Right renal cortex interstitium (tissue), 3 donors: Measurements from ENCODE around the gene MGAT5B. TPM values are rescaled to one million over a fixed set of nuclear protein-coding genes. Genes with fewer than 3 reads are reported as not detected.

Source experiments
- DNase-seq, 3 donors: peaks; one replicate each; pipeline ENCODE4 v3.0.0-alpha.2; 2013; ENCODE audit warnings: low read depth in 3 of 3, low spot score in 2 of 3
- polyA plus RNA-seq, 3 donors: library from polyadenylated mRNA; unstranded; fragments of 120-200 nt; gene quantifications; one replicate each; pipeline ENCODE4 v1.2.1, GENCODE V29; 2013; ENCODE audit not compliant: insufficient read length in 3 of 3

The MGAT5B gene
- polyA plus RNA-seq, 3 donors, result 1.1 to 1.3 (median 1.1) TPM

DNA sequence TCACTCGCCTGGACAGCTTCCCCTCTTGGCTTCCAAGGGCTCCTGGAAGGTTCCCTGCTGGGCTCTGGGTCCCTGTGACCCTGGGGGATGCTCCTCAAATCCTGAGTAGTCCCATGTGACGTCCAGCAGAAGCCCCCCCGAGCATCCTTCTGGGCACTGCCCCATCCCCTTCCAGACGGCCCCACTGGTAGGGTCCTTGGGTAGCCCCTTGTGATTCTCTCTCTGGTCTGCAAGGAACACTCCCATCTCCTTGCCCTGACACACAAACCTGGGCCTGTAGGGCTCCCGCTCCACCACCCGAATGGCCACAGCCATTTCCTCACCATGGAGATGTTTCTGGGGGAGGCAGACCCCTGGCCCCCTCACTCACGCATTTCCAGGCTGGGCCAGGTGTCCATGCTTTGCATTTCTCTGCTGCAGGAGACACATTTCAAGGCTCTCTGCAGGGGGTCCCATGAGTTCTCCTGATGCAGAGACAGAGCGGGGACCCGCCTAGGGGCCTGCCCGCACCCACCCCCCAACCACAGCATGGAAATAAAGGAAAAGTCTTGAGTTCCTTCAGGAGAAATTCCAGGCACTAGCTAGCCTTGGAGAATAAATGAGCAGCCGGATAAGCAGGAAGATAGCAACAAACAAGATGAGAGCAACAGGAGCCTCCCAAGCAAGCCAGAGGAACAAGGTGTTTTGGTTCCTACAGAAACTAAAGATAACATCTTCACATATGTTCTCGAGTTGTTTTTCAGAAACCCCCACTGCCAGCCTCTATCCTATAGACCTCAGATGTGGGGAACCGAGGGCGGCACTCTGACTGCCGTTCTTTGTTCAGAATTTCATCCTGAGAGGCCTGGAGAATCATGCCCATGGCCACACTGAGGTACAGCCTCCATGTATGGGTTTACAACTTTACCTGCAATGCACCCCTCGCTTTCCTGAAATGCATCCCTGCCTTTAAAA is 128.8 kb downstream of the MGAT5B start:
- DNase-seq, result no peak

- DNase-seq, result no peak
These were observed 129.9 kb downstream of the MGAT5B start for GRCh38 chr17:76997981-76998531.

- no peak for DNase-seq
These were observed 130.6 kb downstream of the MGAT5B start for GRCh38 chr17:76998839-76999238.

Other genes starting within 250 kb of the MGAT5B start
- gene ST6GALNAC1, start 224.6 kb upstream of the MGAT5B start, polyA plus RNA-seq, result under 1 TPM; 0.18 to 0.43 (median 0.25) TPM
- gene MXRA7, start 157.4 kb upstream of the MGAT5B start, polyA plus RNA-seq, result 100 to 1,000 TPM; 107 to 119 (median 114) TPM
- gene JMJD6, start 141.8 kb upstream of the MGAT5B start, polyA plus RNA-seq, result 10 to 100 TPM; 21.1 to 25.8 (median 21.9) TPM
- gene METTL23, start 141.6 kb upstream of the MGAT5B start, polyA plus RNA-seq, result 10 to 100 TPM; 43.3 to 47.3 (median 44.8) TPM
- 100 to 1,000 TPM; 395 to 434 (median 415) TPM for gene SRSF2, start 131.1 kb upstream of the MGAT5B start, polyA plus RNA-seq
- 10 to 100 TPM; 24.6 to 27.7 (median 25.6) TPM for gene MFSD11, start 130.3 kb upstream of the MGAT5B start, polyA plus RNA-seq